Measurements from ENCODE around the gene HPN.

HPN gene

DNA sequence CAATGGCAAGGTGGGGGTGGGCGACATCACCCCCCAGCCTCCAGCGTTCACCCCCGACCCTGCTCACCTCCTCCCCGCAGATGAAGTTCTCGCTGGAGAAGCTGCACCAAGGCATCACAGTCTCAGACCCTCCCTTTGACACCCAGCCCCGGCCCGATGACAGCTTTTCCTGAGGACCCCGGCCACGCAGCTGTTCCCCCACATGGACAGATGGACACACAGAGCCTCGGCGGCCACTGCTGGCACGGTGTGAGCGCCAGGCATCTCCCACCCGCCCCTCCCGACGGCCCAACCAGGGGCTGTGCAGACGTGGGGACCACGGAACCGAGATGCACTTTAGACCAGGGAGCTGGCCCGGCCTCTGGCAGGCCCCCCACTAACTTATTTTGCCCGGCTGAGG lies 15.6 kb upstream of the HPN start:
- Histone ChIP-seq H3K18ac (ENCODE audit: low read length) (no peak overlapping the region), H4K8ac (ENCODE audit: low read depth, low read length) (no peak overlapping the region), H2AFZ (ENCODE audit: insufficient read depth, low read length, poor library complexity) (no peak overlapping the region), H3K27me3 (ENCODE audit: insufficient read depth, low read length) (peaks cover 12% of the 10 kb centered on the region), H3K4ac (ENCODE audit: low read depth, low read length) (no peak overlapping the region), H3K9me3 (ENCODE audit: insufficient read depth, low read depth, low read length) (no peaks in the 10 kb centered on the region), H3K4me3 (ENCODE audit: low read depth, low read length) (no peak overlapping the region), H2AK5ac (ENCODE audit: low read length) (no peak overlapping the region), H3K36me3 (ENCODE audit: control insufficient read depth in 1 of 2, insufficient read depth in 2 of 2, low read length in 2 of 2) (peaks cover 67 to 70% of the 10 kb centered on the region in 2 experiments), H3K79me1 (ENCODE audit: low read length) (no peaks in the 10 kb centered on the region), H2BK120ac (ENCODE audit: insufficient read depth, low read length, poor library complexity) (no peak overlapping the region), H2BK12ac (ENCODE audit: low read length) (no peak overlapping the region), H3K27ac (ENCODE audit: low read depth, low read length) (no peak overlapping the region), H3K9ac (ENCODE audit: low read length) (no peak overlapping the region), H4K12ac (ENCODE audit: low read depth, low read length) (no peak overlapping the region), H3K4me1 (ENCODE audit: control insufficient read depth in 1 of 2, insufficient read depth in 2 of 2, low read length in 2 of 2) (peaks cover 5% of the 10 kb centered on the region in 2 experiments), H2BK5ac (ENCODE audit: low read depth, low read length, poor library complexity) (no peak overlapping the region), H3K23ac (ENCODE audit: low read length) (no peak overlapping the region), H3K14ac (ENCODE audit: low read length) (no peak overlapping the region), H3K79me2 (ENCODE audit: control insufficient read depth, insufficient read depth, low read length, poor library complexity) (no peaks in the 10 kb centered on the region), H4K91ac (ENCODE audit: low read depth, low read length) (no peak overlapping the region), H3K4me2 (ENCODE audit: low read length) (no peak overlapping the region)
- DNase-seq: no peak
- WGBS (ENCODE audit: extremely low coverage, insufficient coverage, insufficient read length): no CpG with 5 or more reads among the region's 21 CpGs

GRCh38 chr19:35026418-35026817 lies 15.1 kb upstream of the HPN start:
- WGBS (ENCODE audit: extremely low coverage, insufficient coverage, insufficient read length): no CpG with 5 or more reads among the region's 6 CpGs

GRCh38 chr19:35027009-35027408 lies 14.5 kb upstream of the HPN start:
- H4K91ac ChIP-seq (ENCODE audit: low read depth, low read length): no peak overlapping the region
- H3K18ac ChIP-seq (ENCODE audit: low read length): no peak overlapping the region
- peaks cover 56 to 59% of the 10 kb centered on the region in 2 experiments for H3K36me3 ChIP-seq (ENCODE audit: control insufficient read depth in 1 of 2, insufficient read depth in 2 of 2, low read length in 2 of 2)
- no peak overlapping the region for H4K8ac ChIP-seq (ENCODE audit: low read depth, low read length)
- no peaks in the 10 kb centered on the region for H3K79me1 ChIP-seq (ENCODE audit: low read length)
- peaks cover 17% of the 10 kb centered on the region for H3K27me3 ChIP-seq (ENCODE audit: insufficient read depth, low read length)
- no peak overlapping the region for H3K4ac ChIP-seq (ENCODE audit: low read depth, low read length)
- no peak overlapping the region for H3K4me3 ChIP-seq (ENCODE audit: low read depth, low read length)
- no peak overlapping the region for H2BK5ac ChIP-seq (ENCODE audit: low read depth, low read length, poor library complexity)
- no peak overlapping the region for H2BK120ac ChIP-seq (ENCODE audit: insufficient read depth, low read length, poor library complexity)
- H3K9ac ChIP-seq (ENCODE audit: low read length): no peak overlapping the region
- peaks cover 5 to 10% of the 10 kb centered on the region in 2 experiments for H3K4me1 ChIP-seq (ENCODE audit: control insufficient read depth in 1 of 2, insufficient read depth in 2 of 2, low read length in 2 of 2)
- WGBS (ENCODE audit: extremely low coverage, insufficient coverage, insufficient read length): no CpG with 5 or more reads among the region's 8 CpGs
- DNase-seq: no peak
- no peaks in the 10 kb centered on the region for H3K79me2 ChIP-seq (ENCODE audit: control insufficient read depth, insufficient read depth, low read length, poor library complexity)
- H3K23ac ChIP-seq (ENCODE audit: low read length): no peak overlapping the region
- H3K14ac ChIP-seq (ENCODE audit: low read length): no peak overlapping the region
- no peak overlapping the region for H2BK12ac ChIP-seq (ENCODE audit: low read length)
- no peak overlapping the region for H3K27ac ChIP-seq (ENCODE audit: low read depth, low read length)
- no peak overlapping the region for H2AK5ac ChIP-seq (ENCODE audit: low read length)
- H2AFZ ChIP-seq (ENCODE audit: insufficient read depth, low read length, poor library complexity): no peak overlapping the region
- H3K9me3 ChIP-seq (ENCODE audit: insufficient read depth, low read depth, low read length): no peaks in the 10 kb centered on the region
- H3K4me2 ChIP-seq (ENCODE audit: low read length): no peak overlapping the region
- no peak overlapping the region for H4K12ac ChIP-seq (ENCODE audit: low read depth, low read length)

More at GRCh38 chr19:35026418-35026817, 15.1 kb upstream of the HPN start:
- H3K79me1 ChIP-seq (ENCODE audit: low read length): no peaks in the 10 kb centered on the region
- H2BK12ac ChIP-seq (ENCODE audit: low read length): no peak overlapping the region
- no peak for DNase-seq
- H2AFZ ChIP-seq (ENCODE audit: insufficient read depth, low read length, poor library complexity): no peak overlapping the region
- peaks cover 14% of the 10 kb centered on the region for H3K27me3 ChIP-seq (ENCODE audit: insufficient read depth, low read length)
- H4K8ac ChIP-seq (ENCODE audit: low read depth, low read length): no peak overlapping the region
- no peak overlapping the region for H2BK120ac ChIP-seq (ENCODE audit: insufficient read depth, low read length, poor library complexity)
- no peaks in the 10 kb centered on the region for H3K79me2 ChIP-seq (ENCODE audit: control insufficient read depth, insufficient read depth, low read length, poor library complexity)
- H3K18ac ChIP-seq (ENCODE audit: low read length): no peak overlapping the region
- H3K4me2 ChIP-seq (ENCODE audit: low read length): no peak overlapping the region
- H3K4me3 ChIP-seq (ENCODE audit: low read depth, low read length): no peak overlapping the region
- H3K23ac ChIP-seq (ENCODE audit: low read length): no peak overlapping the region
- no peak overlapping the region for H3K27ac ChIP-seq (ENCODE audit: low read depth, low read length)
- no peak overlapping the region for H2BK5ac ChIP-seq (ENCODE audit: low read depth, low read length, poor library complexity)
- no peaks in the 10 kb centered on the region for H3K9me3 ChIP-seq (ENCODE audit: insufficient read depth, low read depth, low read length)
- no peak overlapping the region for H2AK5ac ChIP-seq (ENCODE audit: low read length)
- peaks cover 62 to 65% of the 10 kb centered on the region in 2 experiments for H3K36me3 ChIP-seq (ENCODE audit: control insufficient read depth in 1 of 2, insufficient read depth in 2 of 2, low read length in 2 of 2)
- no peak overlapping the region for H3K14ac ChIP-seq (ENCODE audit: low read length)
- peaks cover 5 to 6% of the 10 kb centered on the region in 2 experiments for H3K4me1 ChIP-seq (ENCODE audit: control insufficient read depth in 1 of 2, insufficient read depth in 2 of 2, low read length in 2 of 2)
- H4K91ac ChIP-seq (ENCODE audit: low read depth, low read length): no peak overlapping the region
- H4K12ac ChIP-seq (ENCODE audit: low read depth, low read length): no peak overlapping the region
- no peak overlapping the region for H3K9ac ChIP-seq (ENCODE audit: low read length)
- H3K4ac ChIP-seq (ENCODE audit: low read depth, low read length): no peak overlapping the region

- Histone ChIP-seq H2AK5ac (ENCODE audit: low read length) (no peak overlapping the region), H2AFZ (ENCODE audit: insufficient read depth, low read length, poor library complexity) (no peak overlapping the region), H2BK5ac (ENCODE audit: low read depth, low read length, poor library complexity) (no peak overlapping the region), H3K4ac (ENCODE audit: low read depth, low read length) (no peak overlapping the region), H3K23ac (ENCODE audit: low read length) (no peak overlapping the region), H3K9ac (ENCODE audit: low read length) (no peak overlapping the region), H3K4me2 (ENCODE audit: low read length) (no peak overlapping the region), H3K27me3 (ENCODE audit: insufficient read depth, low read length) (peaks cover 20% of the 10 kb centered on the region), H3K27ac (ENCODE audit: low read depth, low read length) (no peak overlapping the region), H3K9me3 (ENCODE audit: insufficient read depth, low read depth, low read length) (no peaks in the 10 kb centered on the region), H3K14ac (ENCODE audit: low read length) (no peak overlapping the region), H4K8ac (ENCODE audit: low read depth, low read length) (no peak overlapping the region), H3K79me1 (ENCODE audit: low read length) (no peaks in the 10 kb centered on the region), H3K79me2 (ENCODE audit: control insufficient read depth, insufficient read depth, low read length, poor library complexity) (no peaks in the 10 kb centered on the region), H3K36me3 (ENCODE audit: control insufficient read depth in 1 of 2, insufficient read depth in 2 of 2, low read length in 2 of 2) (peaks cover 47 to 51% of the 10 kb centered on the region in 2 experiments), H4K91ac (ENCODE audit: low read depth, low read length) (no peak overlapping the region), H2BK120ac (ENCODE audit: insufficient read depth, low read length, poor library complexity) (no peak overlapping the region), H3K4me3 (ENCODE audit: low read depth, low read length) (no peak overlapping the region), H3K18ac (ENCODE audit: low read length) (no peak overlapping the region), H4K12ac (ENCODE audit: low read depth, low read length) (no peak overlapping the region), H2BK12ac (ENCODE audit: low read length) (no peak overlapping the region), H3K4me1 (ENCODE audit: control insufficient read depth in 1 of 2, insufficient read depth in 2 of 2, low read length in 2 of 2) (peaks cover 5 to 10% of the 10 kb centered on the region in 2 experiments)
- no peak for DNase-seq
- no CpG with 5 or more reads among the region's 7 CpGs for WGBS (ENCODE audit: extremely low coverage, insufficient coverage, insufficient read length)
These were observed 13.5 kb upstream of the HPN start for GRCh38 chr19:35027851-35028599.
